MCF 10A (cell line): ENCODE results near the gene CBFA2T3. TPM values are rescaled to one million over a fixed set of nuclear protein-coding genes. Genes with fewer than 3 reads are reported as not detected.

Experiments used
- BruUV-seq: library from RNA; stranded (reverse); fragments of 400-500 nt; replicated peaks from 2 replicates; lab custom pipeline; 2021; lab: Mats Ljungman, UMichigan
- CTCF ChIA-PET: fragments of 300-600 bp; sonication (Branson Sonifier 250); formaldehyde crosslinking; extraction: SDS; loops from one replicate; lab custom pipeline; 2021; ENCODE audit warnings: antibody characterized with exemption, inconsistent platforms; lab: Yijun Ruan, JAX
- POLR2A ChIA-PET: fragments of 300-600, 350-650 bp; sonication (Branson Sonifier 250); formaldehyde crosslinking; extraction: SDS; loops from one replicate; lab custom pipeline; 2020; ENCODE audit warnings: antibody characterized with exemption, inconsistent platforms; lab: Yijun Ruan, JAX
- DNase-seq: peaks from one replicate; pipeline ENCODE4 v3.0.0-alpha.2; 2018; ENCODE audit not compliant: unreplicated experiment
- H3K27ac Mint-ChIP-seq: one replicate; pipeline ENCODE4 v1.8.0; 2022; ENCODE audit warnings: mild to moderate bottlenecking, low read depth, mixed read lengths; ENCODE audit not compliant: unreplicated experiment
- H3K27me3 Mint-ChIP-seq: one replicate; pipeline ENCODE4 v1.8.0; 2022; ENCODE audit warnings: mixed read lengths; ENCODE audit not compliant: insufficient read depth, unreplicated experiment
- H3K36me3 Mint-ChIP-seq: one replicate; pipeline ENCODE4 v1.8.0; 2022; ENCODE audit warnings: mild to moderate bottlenecking, moderate library complexity, mixed read lengths; ENCODE audit not compliant: insufficient read depth, unreplicated experiment
- H3K4me1 Mint-ChIP-seq: one replicate; pipeline ENCODE4 v1.8.0; 2022; ENCODE audit warnings: mixed read lengths; ENCODE audit not compliant: insufficient read depth, unreplicated experiment
- H3K4me3 Mint-ChIP-seq: one replicate; pipeline ENCODE4 v1.8.0; 2022; ENCODE audit warnings: mild to moderate bottlenecking, moderate library complexity, mixed read lengths; ENCODE audit not compliant: unreplicated experiment
- H3K9me3 Mint-ChIP-seq: one replicate; pipeline ENCODE4 v1.8.0; 2022; ENCODE audit warnings: mixed read lengths; ENCODE audit not compliant: unreplicated experiment
- intact Hi-C: fragments of 100-400 bp; cut with micrococcal nuclease; formaldehyde crosslinking; loops from 2 replicates; pipeline ENCODE4 v1.14.1; 2022
- total RNA-seq: library from RNA; stranded (reverse); gene quantifications from 2 replicates; pipeline ENCODE4 v1.2.3, GENCODE V29; 2022
- TF ChIP-seq, protein P1 (sequence below): fragments of 200-600 bp; IDR thresholded peaks from one replicate; pipeline ENCODE4 v1.8.0; 2022; ENCODE audit warnings: antibody characterized with exemption, mild to moderate bottlenecking; ENCODE audit not compliant: unreplicated experiment

Gene CBFA2T3
- total RNA-seq, 1 experiment from 2014 or later, result not detected

DNA sequence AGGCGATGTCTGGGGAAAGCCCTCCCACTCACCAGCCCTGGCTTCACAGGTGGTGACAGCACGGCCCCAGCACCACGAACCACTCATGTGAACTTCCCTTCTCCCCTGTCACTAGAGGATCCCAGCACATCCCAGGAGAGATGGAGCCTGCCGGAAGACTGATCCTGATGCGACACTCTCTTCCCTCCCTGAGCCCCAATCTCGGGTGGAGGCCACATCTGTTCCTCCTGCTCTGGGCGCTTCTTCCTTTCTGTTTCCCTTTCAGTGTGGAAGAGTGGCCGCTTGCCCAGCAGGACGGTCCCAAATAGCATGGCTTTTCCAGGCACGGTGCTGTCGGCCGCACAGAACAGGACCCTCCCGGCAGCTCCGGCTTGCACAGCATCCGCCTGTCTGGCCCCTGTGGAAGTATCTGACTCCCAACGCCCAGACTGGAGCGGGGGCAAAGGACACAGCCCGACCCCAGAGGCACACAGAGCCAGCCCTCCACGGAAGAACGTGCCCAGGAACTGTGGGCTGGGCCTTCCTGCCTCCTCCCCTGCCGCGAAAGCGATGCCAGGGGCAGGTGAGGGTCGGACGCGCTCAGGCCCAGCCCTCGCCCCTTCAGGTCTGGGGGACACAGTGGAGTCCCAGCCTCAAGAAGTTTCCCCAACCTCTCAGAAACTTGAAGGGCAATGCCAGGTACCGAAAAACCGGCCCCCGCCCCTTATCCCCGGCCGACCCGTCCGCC is 37.6 kb downstream of the CBFA2T3 start:
- Mint-ChIP-seq H3K27me3 (peaks cover 18% of the 10 kb centered on the region), H3K4me3 (no peak overlapping the region), H3K9me3 (no peaks in the 10 kb centered on the region), H3K27ac (no peak overlapping the region), H3K4me1 (no peaks in the 10 kb centered on the region), H3K36me3 (no peaks in the 10 kb centered on the region)
- TF ChIP-seq, protein P1, sequence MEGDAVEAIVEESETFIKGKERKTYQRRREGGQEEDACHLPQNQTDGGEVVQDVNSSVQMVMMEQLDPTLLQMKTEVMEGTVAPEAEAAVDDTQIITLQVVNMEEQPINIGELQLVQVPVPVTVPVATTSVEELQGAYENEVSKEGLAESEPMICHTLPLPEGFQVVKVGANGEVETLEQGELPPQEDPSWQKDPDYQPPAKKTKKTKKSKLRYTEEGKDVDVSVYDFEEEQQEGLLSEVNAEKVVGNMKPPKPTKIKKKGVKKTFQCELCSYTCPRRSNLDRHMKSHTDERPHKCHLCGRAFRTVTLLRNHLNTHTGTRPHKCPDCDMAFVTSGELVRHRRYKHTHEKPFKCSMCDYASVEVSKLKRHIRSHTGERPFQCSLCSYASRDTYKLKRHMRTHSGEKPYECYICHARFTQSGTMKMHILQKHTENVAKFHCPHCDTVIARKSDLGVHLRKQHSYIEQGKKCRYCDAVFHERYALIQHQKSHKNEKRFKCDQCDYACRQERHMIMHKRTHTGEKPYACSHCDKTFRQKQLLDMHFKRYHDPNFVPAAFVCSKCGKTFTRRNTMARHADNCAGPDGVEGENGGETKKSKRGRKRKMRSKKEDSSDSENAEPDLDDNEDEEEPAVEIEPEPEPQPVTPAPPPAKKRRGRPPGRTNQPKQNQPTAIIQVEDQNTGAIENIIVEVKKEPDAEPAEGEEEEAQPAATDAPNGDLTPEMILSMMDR, result no peak
- ChIA-PET CTCF (interaction anchor here (0.6 kb wide), 1 partner anchor 75 kb away, joined by 3 read pairs; no protein-coding TSS in a partner anchor), POLR2A (no interaction called here)
- intact Hi-C loops, result no loop called here
- DNase-seq, result no peak
- BruUV-seq, result no TSS peak

DNA sequence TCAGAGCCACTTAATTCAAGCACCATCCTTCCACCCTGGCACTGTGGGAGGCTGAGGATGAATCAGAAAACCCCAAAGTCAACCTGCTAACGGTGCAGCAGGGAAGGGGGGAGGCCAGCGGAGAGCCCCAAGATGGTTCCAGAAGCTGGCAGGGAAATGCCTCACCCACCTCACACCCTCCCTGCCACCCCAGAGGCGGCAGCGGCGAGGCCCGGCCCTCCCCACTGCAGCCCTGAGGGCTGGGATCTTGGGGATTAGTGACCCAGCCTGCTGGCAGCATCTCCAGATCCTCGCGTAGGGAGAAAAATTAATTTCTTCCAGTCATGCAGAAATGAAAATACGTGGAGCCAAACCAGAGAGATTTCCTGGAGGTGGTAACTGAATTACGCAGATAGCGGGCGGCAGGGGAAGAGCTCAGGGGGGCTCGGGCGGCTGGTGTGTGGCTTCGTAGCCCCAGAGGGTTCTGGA is 38.2 kb downstream of the CBFA2T3 start:
- Mint-ChIP-seq H3K4me1 (no peaks in the 10 kb centered on the region), H3K4me3 (no peak overlapping the region), H3K36me3 (no peaks in the 10 kb centered on the region), H3K9me3 (no peaks in the 10 kb centered on the region), H3K27me3 (peaks cover 13% of the 10 kb centered on the region), H3K27ac (no peak overlapping the region)
- CTCF ChIA-PET, result interaction anchor here (0.6 kb wide), 1 partner anchor 75 kb away, joined by 3 read pairs; no protein-coding TSS in a partner anchor
- POLR2A ChIA-PET, result no interaction called here
- TF ChIP-seq, protein P1, result no peak
- intact Hi-C loops, result no loop called here
- DNase-seq, result no peak
- BruUV-seq, result no TSS peak

DNA sequence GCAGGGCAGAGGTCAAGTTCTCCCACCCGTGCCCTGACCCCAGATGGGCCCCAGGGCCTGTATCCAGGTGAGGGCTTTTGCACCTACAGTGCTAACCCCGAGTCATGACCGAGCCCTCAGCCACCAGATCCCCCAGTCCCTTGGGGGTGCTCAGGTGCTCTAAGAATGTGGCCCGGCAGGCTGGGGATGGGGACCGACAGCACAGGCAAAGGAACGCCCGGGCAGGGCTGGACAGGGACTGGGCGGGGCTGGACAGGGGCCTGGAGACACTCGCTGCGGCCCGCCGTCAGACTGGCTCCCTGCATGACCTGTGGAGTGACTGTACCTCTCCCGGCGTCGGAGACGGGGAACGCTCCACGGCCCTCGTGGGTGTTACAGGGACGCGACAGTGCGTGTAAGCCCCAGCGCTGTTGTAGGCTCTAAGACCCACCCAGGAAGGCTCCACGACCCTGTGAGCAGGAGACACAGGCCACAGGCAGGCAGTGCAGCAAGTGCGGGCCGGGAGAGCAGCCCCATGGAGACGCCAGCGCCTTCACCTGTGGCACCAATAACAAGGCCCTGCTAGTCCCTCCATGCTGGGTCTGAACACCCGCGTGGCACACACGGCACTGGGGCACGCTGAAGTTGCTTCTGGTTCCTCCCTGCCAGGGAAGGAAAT is 38.8 kb downstream of the CBFA2T3 start:
- Mint-ChIP-seq H3K27ac (no peak overlapping the region), H3K27me3 (peaks cover 13% of the 10 kb centered on the region), H3K36me3 (no peaks in the 10 kb centered on the region), H3K4me3 (no peak overlapping the region), H3K9me3 (no peaks in the 10 kb centered on the region), H3K4me1 (no peaks in the 10 kb centered on the region)
- BruUV-seq, result no TSS peak
- ChIA-PET POLR2A (no interaction called here), CTCF (no interaction called here)
- intact Hi-C loops, result no loop called here
- TF ChIP-seq, protein P1, result no peak
- no peak for DNase-seq

DNA sequence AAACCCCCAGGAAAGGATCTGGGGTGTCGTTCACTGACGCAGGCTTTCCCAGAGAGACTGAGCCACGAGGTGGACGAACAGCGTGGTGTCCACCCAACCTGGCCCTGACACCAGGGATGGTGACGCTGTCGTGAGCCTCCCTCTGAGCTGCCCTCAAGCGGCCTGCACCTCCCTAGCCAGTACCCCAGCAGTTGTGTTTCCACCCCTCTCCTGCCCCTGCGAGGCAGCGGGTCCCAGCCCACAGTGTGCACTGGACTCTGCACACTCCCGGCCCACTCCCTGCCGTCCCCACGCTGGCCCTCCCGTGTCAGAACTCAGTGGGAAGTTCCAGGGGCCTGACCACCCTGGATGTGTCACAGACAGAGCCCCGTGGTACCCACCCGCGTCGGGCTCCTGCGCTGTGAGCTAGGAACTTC is 39.8 kb downstream of the CBFA2T3 start:
- intact Hi-C loops, result no loop called here
- H3K4me1 Mint-ChIP-seq, result no peaks in the 10 kb centered on the region
- BruUV-seq, result no TSS peak
- no peak for DNase-seq
- ChIA-PET CTCF (no interaction called here), POLR2A (no interaction called here)
- TF ChIP-seq, protein P1, result no peak
- no peaks in the 10 kb centered on the region for H3K36me3 Mint-ChIP-seq
- H3K27me3 Mint-ChIP-seq, result peaks cover 13% of the 10 kb centered on the region
- H3K9me3 Mint-ChIP-seq, result no peaks in the 10 kb centered on the region
- H3K4me3 Mint-ChIP-seq, result no peak overlapping the region
- H3K27ac Mint-ChIP-seq, result no peak overlapping the region
